Femur (tissue), 1 donor: Measurements from ENCODE around the gene MAD2L2.

Source experiments
- DNase-seq: peaks from one replicate; pipeline ENCODE4 v3.0.0-alpha.2; 2017

MAD2L2 gene

GRCh38 chr1:11682287-11682771, 1.4 kb upstream of the MAD2L2 start:
- no peak for DNase-seq

DNA sequence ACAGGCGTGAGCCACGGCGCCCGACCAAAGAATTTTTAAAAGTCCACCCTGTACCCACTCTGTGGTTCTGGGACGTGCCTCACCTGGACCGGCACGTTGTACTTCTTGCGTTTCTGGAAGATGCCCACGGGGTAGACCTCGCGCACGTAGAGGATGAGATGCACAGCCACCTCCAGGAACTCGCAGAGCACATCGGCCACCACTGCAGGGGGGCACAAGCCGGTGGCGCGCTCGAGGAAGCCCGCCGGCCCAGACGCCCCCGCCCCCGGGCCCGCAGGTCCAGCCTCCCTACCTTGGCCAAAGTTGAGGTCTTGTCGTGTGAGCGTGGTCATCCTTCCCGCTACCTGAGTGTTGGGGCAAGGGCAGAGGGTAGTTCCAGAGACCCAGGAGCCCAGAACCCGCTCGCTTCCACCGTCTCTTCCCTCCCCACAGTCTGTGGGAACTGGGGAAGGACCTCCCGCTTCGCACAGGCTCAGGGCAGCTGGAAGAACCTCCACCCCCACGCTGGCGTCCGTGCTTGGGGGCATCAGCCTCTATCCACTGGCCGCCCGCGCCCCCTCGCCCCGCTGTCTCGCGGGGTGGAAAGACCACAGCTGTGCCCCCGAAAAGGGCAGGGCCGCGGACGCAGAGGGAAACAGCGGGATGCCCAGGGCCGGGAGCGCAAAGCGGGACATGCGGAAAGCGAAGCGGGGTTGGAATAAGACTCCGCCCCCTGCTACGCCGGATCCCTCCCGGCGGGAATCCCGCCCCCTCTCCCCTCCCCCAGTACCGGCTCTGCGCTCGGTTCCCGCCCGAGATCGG, 478 bp downstream of the MAD2L2 start:
- no peak for DNase-seq

DNA sequence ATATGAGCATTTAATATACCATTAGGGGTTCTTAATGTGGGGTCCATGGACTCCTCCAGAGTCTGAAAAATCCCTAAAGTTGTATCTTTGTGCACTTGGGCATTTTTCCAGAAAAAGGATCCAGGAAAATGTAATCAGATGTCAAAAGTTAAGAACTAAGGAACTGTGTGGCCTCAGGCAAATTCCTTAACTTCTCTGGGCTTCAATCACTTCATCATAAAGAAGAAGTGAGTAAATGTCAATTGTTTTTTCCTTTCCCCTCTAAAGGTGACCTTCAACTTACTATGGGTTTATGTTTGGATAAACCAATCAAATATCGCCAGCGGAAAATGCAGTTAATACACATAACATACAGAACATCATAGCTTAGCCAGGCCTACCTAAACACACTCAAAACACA, 2.5 kb downstream of the MAD2L2 start:
- no peak for DNase-seq

DNA sequence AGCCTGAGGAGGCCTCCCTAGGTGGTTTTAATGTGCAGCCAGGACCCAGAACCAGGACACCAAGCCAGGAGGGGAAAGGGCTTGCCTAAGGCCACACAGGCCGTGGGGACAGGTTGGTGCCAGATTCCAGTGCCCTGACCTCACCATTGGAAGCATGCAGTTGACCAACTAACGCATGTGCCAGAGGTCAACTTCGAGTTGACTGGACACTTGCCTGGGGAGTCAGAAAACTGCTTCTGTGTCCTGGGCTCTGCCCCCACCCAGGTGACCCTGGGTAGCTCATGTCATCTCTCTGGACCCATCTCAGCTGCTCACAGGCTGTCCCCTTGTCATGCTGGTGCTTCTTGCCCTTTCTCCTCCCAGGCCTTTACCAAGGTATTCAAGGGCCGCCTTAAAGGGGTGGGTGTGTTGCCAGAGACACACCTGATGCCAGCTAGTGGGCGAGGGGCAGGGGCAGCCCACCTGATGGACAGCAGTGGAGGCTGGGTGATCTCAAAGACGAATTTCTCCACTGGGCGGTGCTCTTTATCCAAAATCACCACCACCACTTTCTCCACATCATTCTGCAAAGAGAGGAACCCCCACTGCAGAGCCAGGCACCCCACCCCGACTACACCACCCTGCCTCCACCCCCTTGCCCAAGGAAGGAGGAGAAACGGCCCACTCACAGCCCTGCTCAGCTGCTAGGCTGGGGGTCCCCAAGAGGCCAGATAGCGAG, 4.4 kb downstream of the MAD2L2 start:
- DNase-seq, result no peak

DNA sequence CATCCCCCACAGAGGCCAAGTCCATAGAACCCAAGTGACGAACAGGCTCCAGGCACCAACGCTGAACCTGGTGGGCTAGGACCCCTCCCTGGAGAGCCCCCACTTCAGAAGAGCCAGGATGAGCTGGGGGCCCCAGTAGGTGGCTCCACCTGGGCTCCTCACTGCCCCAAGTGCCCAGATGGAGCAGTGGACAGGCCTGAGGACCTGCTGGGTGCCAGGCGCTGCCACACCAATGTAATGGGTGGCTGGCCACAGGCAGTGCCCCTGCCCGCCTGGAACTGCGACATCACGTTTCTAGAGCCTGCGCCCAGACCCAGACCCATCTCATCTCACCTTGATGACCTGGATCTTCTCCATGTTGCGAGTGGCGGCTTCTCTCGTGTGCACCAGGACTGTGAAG, 5.6 kb downstream of the MAD2L2 start:
- DNase-seq, result no peak

DNA sequence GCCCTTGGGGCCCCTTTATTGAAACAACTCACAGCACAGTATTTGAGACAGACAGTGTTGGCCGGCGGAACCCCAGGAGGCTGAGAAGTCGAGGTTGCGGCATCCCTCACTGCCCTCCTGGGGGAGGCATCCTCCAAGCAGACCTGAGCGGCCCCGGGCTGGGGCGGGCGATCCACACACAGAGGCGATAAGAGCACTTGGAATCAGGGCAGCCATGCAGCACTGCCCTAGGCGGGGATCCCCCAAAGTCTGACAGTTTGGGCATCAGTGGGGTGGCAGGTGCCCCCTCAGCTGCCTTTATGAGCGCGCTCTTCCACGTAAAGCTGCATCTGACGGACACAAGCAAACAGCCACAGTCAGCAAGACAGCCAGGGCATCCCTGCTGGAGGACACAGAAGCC, 6.5 kb downstream of the MAD2L2 start:
- no peak for DNase-seq

GRCh38 chr1:11673089-11673769, 7.7 kb downstream of the MAD2L2 start:
- no peak for DNase-seq

GRCh38 chr1:11671544-11672286, 9.2 kb downstream of the MAD2L2 start:
- DNase-seq, result no peak

DNA sequence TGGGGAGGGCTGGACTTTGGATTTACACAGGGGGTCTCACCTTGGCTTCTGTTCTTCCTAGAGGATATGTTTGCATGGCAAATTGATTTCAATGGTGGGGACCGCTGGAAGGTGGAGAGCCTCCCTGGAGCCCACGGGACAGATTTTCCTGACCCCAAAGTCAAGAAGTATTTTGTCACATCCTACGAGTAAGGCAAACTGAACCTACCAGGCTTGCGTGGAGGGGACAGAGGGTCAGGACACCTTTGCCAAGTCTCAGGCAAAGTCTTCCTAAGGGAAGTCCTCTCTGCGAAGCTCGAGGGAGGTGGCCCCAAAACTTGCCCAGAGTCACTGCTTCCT, 9.8 kb downstream of the MAD2L2 start:
- DNase-seq, result no peak

DNA sequence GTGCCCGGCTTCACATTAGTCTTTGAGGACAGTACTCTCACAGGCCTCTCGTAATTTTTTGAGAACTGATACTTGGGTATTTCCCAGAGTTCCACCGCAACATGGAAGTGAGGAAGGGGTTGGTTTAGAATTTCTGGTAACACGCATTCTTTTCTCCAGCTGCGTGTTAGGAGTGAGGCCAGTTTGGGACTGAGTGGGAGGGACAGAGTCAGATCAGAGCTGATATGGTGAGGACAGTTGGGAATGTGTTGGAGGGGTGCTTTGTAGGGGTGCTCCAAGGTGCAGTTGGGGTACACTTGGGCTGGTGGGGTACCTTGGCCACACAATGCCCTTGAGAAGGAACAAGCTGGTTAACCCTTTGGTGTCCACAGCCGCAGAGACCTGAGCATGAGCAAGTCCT, 10.2 kb downstream of the MAD2L2 start:
- DNase-seq, result no peak

GRCh38 chr1:11668516-11668915, 12.4 kb downstream of the MAD2L2 start:
- DNase-seq, result no peak

DNA sequence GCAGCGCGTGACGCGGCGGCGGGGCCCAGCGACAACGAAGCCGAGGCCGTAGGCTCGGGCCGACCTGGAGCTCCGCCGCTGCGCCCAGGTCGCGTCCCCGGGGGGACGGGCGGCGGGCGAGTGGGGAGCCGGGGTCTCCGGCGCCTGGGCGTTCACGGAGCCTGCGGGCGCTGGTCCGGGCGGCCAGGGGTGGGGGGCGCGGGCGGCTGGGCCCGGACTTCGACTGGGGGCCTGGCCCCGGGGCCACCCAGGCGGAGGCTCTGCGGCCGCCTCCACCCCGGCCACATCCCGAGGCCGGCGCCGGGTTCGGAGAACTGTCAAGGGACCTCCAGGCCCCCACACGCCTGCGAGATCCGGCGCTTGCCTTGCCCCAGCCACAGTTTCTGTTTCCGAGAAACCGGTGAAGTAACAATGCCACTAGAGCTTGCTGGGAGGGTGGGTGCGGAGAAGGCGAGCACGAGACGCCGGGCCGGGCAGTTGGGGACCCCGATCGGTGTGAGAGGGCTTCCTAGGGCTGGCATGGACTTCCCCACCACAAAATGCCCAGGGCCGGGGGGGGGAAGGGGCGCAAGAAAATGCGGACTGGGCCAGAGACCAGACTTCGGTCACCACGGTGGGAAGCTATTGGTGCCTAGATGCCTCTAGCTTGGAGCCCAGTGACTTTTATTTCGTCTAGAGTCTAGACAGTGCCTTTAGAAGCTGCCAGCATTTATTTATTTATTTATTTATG, 16.4 kb downstream of the MAD2L2 start:
- DNase-seq, result peak; percentile 57

DNA sequence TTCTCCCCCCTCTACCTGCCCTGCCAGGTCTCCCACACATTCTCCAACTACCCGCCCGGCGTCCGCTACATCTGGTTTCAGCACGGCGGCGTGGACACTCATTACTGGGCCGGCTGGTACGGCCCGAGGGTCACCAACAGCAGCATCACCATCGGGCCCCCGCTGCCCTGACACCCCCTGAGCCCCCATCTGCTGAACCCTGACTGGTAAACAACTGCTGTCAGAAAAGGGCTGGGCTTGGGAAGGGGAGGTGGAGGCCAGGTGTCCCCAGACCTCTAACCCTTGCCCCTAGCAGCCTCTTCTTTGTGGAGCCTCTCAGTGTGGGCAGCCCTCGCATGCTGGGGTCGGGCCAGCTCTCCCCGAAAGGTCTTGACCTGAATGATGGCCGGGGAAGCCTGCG, 19.8 kb downstream of the MAD2L2 start:
- no peak for DNase-seq

- DNase-seq, result no peak
These were observed 21.2 kb downstream of the MAD2L2 start for GRCh38 chr1:11659748-11660147.

DNA sequence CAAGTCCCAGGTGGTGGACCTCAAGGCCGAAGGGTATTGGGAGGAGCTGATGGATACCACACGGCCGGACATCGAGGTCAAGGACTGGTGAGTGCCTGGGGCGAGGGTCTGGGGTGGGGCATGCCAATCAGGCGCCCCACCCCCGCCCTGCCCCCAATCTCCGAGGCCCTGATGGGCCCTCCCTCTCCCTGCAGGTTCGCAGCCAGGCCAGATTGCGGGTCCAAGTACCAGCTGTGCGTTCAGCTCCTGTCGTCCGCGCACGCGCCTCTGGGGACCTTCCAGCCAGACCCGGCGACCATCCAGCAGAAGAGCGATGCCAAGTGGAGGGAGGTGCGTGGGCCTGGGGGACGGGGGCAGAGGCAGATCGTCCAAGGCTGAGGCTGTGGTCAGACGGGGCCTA, 22.4 kb downstream of the MAD2L2 start:
- no peak for DNase-seq

DNA sequence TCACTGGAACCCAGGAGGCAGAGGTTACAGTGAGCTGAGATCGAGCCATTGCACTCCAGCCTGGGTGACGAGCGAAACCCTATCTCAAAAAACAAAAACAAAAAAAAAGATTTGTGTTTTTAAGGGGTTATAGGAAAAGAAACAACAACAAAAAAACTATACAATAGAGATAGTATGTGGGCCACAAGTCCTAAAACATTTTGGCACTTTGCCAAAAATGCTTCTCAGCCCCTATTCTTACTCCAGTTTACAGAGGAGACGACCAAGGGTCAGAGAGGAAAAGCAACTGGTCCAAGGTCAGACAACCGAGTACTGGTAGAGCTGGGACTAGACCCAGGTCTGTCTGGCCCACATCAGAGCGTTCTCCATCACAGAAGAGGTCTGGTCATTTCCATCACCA, 23.3 kb downstream of the MAD2L2 start:
- DNase-seq, result no peak

- DNase-seq, result no peak
These were observed 25.8 kb downstream of the MAD2L2 start for GRCh38 chr1:11654939-11655808.

GRCh38 chr1:11654137-11654938, 26.6 kb downstream of the MAD2L2 start, which contains the start of the genes FBXO2 and FBXO44:
TSS of gene FBXO2 (minus strand) at chr1:11654429. CDS start at chr1:11654340, 89 bp downstream.
TSS of gene FBXO44 (plus strand) at chr1:11654877. CDS start at chr1:11655836, 959 bp downstream.
- peak; percentile 55 for DNase-seq

GRCh38 chr1:11653861-11654136, 27.1 kb downstream of the MAD2L2 start:
- DNase-seq, result no peak

GRCh38 chr1:11653101-11653860, 27.7 kb downstream of the MAD2L2 start:
- DNase-seq, result no peak
